H1 (cell line): ENCODE measurements around the gene ADCY1. TPM values are rescaled to one million over a fixed set of nuclear protein-coding genes. Genes with fewer than 3 reads are reported as not detected.

Experiments
- CREB1 ChIP-seq: IDR thresholded peaks from 2 replicates; pipeline ENCODE4 v1.6.1; 2012; ENCODE audit warnings: inconsistent platforms
- HDAC6 ChIP-seq: IDR thresholded peaks from one replicate; pipeline ENCODE4 v1.7.1; 2012; ENCODE audit warnings: low read depth, mild to moderate bottlenecking, inconsistent platforms, low read length, moderate library complexity
- KDM1A ChIP-seq: fragments of 200-600, 300-600 bp; sonication (generic); IDR thresholded peaks from 2 replicates; pipeline ENCODE4 v1.7.1; 2016; ENCODE audit warnings: mild to moderate bottlenecking, low read length, borderline replicate concordance
- PHF8 ChIP-seq: fragments of 200-600 bp; sonication (generic); conservative IDR thresholded peaks from 2 replicates; pipeline ENCODE4 v1.7.1; 2012; ENCODE audit warnings: low read depth, mild to moderate bottlenecking, inconsistent platforms, low read length, moderate library complexity
- RNF2 ChIP-seq: fragments of 200-900, 300-1000 bp; sonication (generic); IDR thresholded peaks from 2 replicates; pipeline ENCODE4 v1.7.1; 2016; ENCODE audit warnings: borderline replicate concordance, low read depth, mild to moderate bottlenecking, antibody characterized with exemption, low read length; ENCODE audit not compliant: poor library complexity, severe bottlenecking; ENCODE audit errors: missing control alignments
- SIX5 ChIP-seq: IDR thresholded peaks from 2 replicates; pipeline ENCODE4 v1.6.1; 2011; ENCODE audit warnings: mild to moderate bottlenecking, low read depth, low read length
- SP4 ChIP-seq: IDR thresholded peaks from 2 replicates; pipeline ENCODE4 v1.6.1; 2012; ENCODE audit warnings: low read length, inconsistent platforms
- YY1 ChIP-seq: IDR thresholded peaks from 2 replicates; pipeline ENCODE4 v1.6.1; 2011; ENCODE audit warnings: low read depth, mild to moderate bottlenecking, low read length
- polyA plus RNA-seq, 7 experiments: library from polyadenylated mRNA; depleted of rRNA in 3 of 7; stranded (reverse) in 5 of 7; unstranded in 2 of 7; fragments of >200 nt in 5 of 7; fragments of 200-250 nt in 2 of 7; gene quantifications; 1 replicate in 5 of 7; 2 replicates in 1 of 7; 4 replicates in 1 of 7; pipeline versions ENCODE4 v1.2.1 to v1.2.3, GENCODE V29; 2011 to 2013; ENCODE audit warnings: missing spikeins in 2 of 7, mixed read lengths in 2 of 7
- total RNA-seq: library from RNA; stranded (reverse); fragmentation: NEBNext Ultra II Directional; extraction: Animal tissue kit (Norgen Biotek cat#: 25700); gene quantifications from 2 replicates; pipeline ENCODE4 v1.2.1, GENCODE V29; 2021
- TF ChIP-seq, protein P1 (sequence below), 3 experiments: IDR thresholded peaks; 1 replicate in 2 of 3; 2 replicates in 1 of 3; pipeline versions ENCODE4 v1.5.1 to v1.6.1; 2011; ENCODE audit warnings: low read length in 3 of 3, mild to moderate bottlenecking in 3 of 3, inconsistent platforms in 2 of 3, low read depth in 1 of 3, moderate library complexity in 1 of 3; ENCODE audit not compliant: insufficient read depth in 1 of 3; ENCODE audit errors: control extremely low read depth in 1 of 3

Gene ADCY1
- total and polyA plus RNA-seq, 2 of the 8 experiments (the other 6 are each of a cell fraction or from before 2014, with no cell fraction given) = 7.9 to 26.9 TPM

DNA sequence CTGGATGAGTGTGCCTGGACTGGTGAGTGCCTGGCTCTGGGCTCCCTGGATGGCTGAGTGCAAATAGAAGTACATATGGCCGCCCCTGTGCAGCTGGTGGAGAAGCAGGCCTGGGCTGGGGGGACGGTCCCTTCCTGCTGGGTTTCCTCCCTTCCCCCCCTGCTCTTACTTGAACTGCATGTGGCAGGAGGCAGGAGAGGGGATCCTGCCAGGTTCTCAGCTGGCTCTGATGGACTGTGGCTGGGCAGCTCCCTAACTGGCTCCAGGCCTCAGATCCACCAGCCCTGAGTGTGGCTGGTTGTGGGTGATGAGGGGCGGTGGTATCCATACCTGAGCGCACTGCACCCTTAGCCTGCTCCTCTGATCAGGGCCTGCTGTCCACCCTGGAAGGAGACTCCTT, 26.9 kb downstream of the ADCY1 start (continued):
- TF ChIP-seq, protein P1, sequence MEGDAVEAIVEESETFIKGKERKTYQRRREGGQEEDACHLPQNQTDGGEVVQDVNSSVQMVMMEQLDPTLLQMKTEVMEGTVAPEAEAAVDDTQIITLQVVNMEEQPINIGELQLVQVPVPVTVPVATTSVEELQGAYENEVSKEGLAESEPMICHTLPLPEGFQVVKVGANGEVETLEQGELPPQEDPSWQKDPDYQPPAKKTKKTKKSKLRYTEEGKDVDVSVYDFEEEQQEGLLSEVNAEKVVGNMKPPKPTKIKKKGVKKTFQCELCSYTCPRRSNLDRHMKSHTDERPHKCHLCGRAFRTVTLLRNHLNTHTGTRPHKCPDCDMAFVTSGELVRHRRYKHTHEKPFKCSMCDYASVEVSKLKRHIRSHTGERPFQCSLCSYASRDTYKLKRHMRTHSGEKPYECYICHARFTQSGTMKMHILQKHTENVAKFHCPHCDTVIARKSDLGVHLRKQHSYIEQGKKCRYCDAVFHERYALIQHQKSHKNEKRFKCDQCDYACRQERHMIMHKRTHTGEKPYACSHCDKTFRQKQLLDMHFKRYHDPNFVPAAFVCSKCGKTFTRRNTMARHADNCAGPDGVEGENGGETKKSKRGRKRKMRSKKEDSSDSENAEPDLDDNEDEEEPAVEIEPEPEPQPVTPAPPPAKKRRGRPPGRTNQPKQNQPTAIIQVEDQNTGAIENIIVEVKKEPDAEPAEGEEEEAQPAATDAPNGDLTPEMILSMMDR (IDR thresholded peaks at IDR 0.05; ENCODE audit: control extremely low read depth in 1 of 3, insufficient read depth in 1 of 3, low read depth in 1 of 3, low read length in 3 of 3) = no peak
- TF ChIP-seq RNF2 (no peak), KDM1A (no peak), CREB1 (no peak), YY1 (no peak), SIX5 (no peak), PHF8 (no peak), SP4 (no peak), HDAC6 (no peak)
- TF ChIP-seq, all 59 proteins: peak for 0
